Endometrial microvascular endothelial cells (primary cell): ENCODE measurements around the gene SPTBN5. TPM values are rescaled to one million over a fixed set of nuclear protein-coding genes. Genes with fewer than 3 reads are reported as not detected.

Source experiments
- in situ Hi-C: cut with HindIII; loops from 2 replicates; pipeline ENCODE4 v1.10.0; 2017; ENCODE audit warnings: low sequenced_read_pairs, low pct_unique_long_range_greater_than_20kb; ENCODE audit errors: inconsistent ontology term
- total RNA-seq: library from RNA; depleted of rRNA; stranded (reverse); fragments of >200 nt; gene quantifications from one replicate; pipeline ENCODE4 v1.2.3, GENCODE V29; 2015; ENCODE audit errors: inconsistent ontology term

Gene SPTBN5
- total RNA-seq, 1 donor from 2014 or later: 3.1 TPM

GRCh38 chr15:41799488-41799805 lies 94.4 kb downstream of the SPTBN5 start:
- in situ Hi-C loops: no loop called here

- in situ Hi-C loops: no loop called here
Observed at GRCh38 chr15:41798607-41799487, 95.0 kb downstream of the SPTBN5 start.

Other genes with a start within 250 kb of the SPTBN5 start
- 11.4 TPM for gene MGA, start 233.6 kb downstream of the SPTBN5 start, total RNA-seq
- 22.2 TPM for gene MAPKBP1, start 119.6 kb downstream of the SPTBN5 start, total RNA-seq
- gene JMJD7, start 66.0 kb downstream of the SPTBN5 start, total RNA-seq: 5.0 TPM
- not detected for gene PLA2G4B, start 55.2 kb downstream of the SPTBN5 start, total RNA-seq
- 168 TPM for gene EHD4, start 78.5 kb upstream of the SPTBN5 start, total RNA-seq
- not detected for gene PLA2G4E, start 127.0 kb upstream of the SPTBN5 start, total RNA-seq
- not detected for gene PLA2G4D, start 200.5 kb upstream of the SPTBN5 start, total RNA-seq